ENCODE results near the gene GPC6.

Gene GPC6

DNA sequence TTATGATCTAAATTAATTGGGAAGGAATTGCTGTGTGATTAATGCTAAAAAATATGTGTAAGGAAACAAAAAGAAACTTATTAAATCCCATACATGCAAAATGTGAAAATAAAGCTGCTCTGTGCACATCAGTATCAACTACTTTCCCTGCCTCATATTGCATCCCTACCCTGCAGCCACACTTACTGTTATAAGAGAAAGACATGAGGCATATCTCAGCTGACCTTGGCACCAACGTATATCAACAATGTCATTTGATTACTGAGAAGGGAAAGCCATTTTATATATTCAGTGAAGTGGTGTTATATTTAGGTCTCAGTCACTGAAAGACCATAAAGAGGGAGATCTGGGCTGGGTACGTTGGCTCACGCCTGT, 585.1 kb downstream of the GPC6 start:
- H3K27ac ChIP-seq (ENCODE audit: poor library complexity, severe bottlenecking): no peak overlapping the region

DNA sequence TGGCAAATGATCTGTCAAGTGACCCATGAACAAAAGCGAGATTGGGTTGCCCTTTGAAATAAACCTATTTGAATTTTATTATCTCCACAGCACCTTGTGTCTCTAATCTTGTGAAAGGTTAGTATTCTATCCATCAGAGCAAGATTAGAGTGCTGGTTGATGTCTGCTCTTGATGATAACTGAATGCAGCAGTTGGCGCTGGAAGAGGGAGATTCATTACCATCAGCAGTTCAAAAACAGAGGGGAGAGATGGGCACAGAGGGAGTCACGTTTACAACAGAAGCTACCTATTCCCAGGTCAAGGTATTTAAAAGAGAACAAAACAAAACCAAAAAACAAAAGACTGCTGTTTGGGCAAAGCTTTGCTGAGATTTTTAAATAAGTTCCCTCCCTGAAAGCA, 588.1 kb downstream of the GPC6 start:
- ATAC-seq (ENCODE audit: low read depth): no peak

More for the DNA sequence above, 585.1 kb downstream of the GPC6 start:
- no peaks in the 10 kb centered on the region for H3K27me3 ChIP-seq (ENCODE audit: insufficient read depth, poor library complexity, severe bottlenecking)
- no peaks in the 10 kb centered on the region for H3K9me3 ChIP-seq (ENCODE audit: severe bottlenecking)
- H3K4me3 ChIP-seq (ENCODE audit: severe bottlenecking): no peak overlapping the region
- no peaks in the 10 kb centered on the region for H3K36me3 ChIP-seq (ENCODE audit: low read depth)
- H3K4me1 ChIP-seq (ENCODE audit: insufficient read depth, poor library complexity, severe bottlenecking): no peaks in the 10 kb centered on the region
- ATAC-seq (ENCODE audit: low read depth) (no peak), DNase-seq (ENCODE audit: low spot score) (no peak)
- TF ChIP-seq, protein P1, sequence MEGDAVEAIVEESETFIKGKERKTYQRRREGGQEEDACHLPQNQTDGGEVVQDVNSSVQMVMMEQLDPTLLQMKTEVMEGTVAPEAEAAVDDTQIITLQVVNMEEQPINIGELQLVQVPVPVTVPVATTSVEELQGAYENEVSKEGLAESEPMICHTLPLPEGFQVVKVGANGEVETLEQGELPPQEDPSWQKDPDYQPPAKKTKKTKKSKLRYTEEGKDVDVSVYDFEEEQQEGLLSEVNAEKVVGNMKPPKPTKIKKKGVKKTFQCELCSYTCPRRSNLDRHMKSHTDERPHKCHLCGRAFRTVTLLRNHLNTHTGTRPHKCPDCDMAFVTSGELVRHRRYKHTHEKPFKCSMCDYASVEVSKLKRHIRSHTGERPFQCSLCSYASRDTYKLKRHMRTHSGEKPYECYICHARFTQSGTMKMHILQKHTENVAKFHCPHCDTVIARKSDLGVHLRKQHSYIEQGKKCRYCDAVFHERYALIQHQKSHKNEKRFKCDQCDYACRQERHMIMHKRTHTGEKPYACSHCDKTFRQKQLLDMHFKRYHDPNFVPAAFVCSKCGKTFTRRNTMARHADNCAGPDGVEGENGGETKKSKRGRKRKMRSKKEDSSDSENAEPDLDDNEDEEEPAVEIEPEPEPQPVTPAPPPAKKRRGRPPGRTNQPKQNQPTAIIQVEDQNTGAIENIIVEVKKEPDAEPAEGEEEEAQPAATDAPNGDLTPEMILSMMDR (IDR thresholded peaks at IDR 0.05; ENCODE audit: poor library complexity, severe bottlenecking): no peak

DNA sequence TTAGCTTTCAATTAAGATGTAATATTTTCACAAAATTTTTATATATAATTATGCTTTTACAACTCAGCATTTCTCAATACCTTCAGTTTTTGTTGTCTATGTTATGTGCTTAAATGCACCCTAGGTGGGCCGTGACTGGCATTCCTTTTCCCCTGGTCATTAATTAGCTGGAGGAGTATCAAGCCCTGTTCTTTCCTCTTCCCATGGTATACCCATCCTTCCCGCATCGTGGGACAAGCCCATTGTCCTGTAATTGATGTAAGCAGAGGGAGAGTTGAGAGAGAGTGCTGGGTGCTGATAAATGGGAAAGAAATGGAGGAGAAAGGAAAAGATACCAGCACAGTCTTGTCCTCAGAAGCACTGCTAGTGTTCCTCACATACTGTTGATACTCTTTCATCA, 591.7 kb downstream of the GPC6 start:
- Histone ChIP-seq H3K36me3 (ENCODE audit: low read depth) (no peaks in the 10 kb centered on the region), H3K4me3 (ENCODE audit: severe bottlenecking) (no peak overlapping the region), H3K4me1 (ENCODE audit: insufficient read depth, poor library complexity, severe bottlenecking) (no peaks in the 10 kb centered on the region), H3K9me3 (ENCODE audit: severe bottlenecking) (no peaks in the 10 kb centered on the region), H3K27me3 (ENCODE audit: insufficient read depth, poor library complexity, severe bottlenecking) (no peaks in the 10 kb centered on the region), H3K27ac (ENCODE audit: poor library complexity, severe bottlenecking) (no peak overlapping the region)
- ATAC-seq (ENCODE audit: low read depth) (no peak), DNase-seq (ENCODE audit: low spot score) (no peak)
- TF ChIP-seq, protein P1 (IDR thresholded peaks at IDR 0.05; ENCODE audit: poor library complexity, severe bottlenecking): no peak

More for the DNA sequence above, 588.1 kb downstream of the GPC6 start:
- H3K4me3 ChIP-seq (ENCODE audit: severe bottlenecking): no peak overlapping the region
- no peaks in the 10 kb centered on the region for H3K36me3 ChIP-seq (ENCODE audit: low read depth)
- H3K27me3 ChIP-seq (ENCODE audit: insufficient read depth, poor library complexity, severe bottlenecking): no peaks in the 10 kb centered on the region
- H3K9me3 ChIP-seq (ENCODE audit: severe bottlenecking): no peaks in the 10 kb centered on the region
- TF ChIP-seq, protein P1 (IDR thresholded peaks at IDR 0.05; ENCODE audit: poor library complexity, severe bottlenecking): no peak
- H3K4me1 ChIP-seq (ENCODE audit: insufficient read depth, poor library complexity, severe bottlenecking): no peaks in the 10 kb centered on the region
- DNase-seq (ENCODE audit: low spot score): no peak
- no peak overlapping the region for H3K27ac ChIP-seq (ENCODE audit: poor library complexity, severe bottlenecking)

DNA sequence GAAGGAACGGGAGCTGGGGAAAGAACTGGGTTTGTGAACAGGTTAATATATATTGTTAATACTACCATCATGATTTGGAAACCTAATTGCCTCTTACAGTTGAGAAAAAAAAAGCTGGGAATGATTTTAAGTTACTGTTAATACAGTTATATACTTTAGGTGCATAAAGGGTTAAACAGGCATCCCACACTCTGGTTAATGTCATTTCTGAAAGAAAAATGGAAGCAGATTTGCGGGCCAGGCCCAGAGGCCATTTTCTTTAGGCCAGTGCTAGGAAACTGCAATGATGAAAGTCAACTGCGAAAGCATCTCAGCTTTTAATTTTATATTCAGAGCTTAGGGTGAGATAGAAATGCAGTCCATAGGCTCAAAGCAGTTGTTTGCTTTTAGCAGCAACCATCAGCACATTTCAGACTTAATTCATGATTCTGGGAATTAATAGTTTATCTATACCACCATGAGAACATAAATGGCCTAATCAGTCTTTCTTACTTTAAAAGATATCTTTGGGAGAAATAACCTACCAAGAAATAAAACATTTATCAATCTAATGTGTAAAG, 592.8 kb downstream of the GPC6 start:
- Histone ChIP-seq H3K27ac (ENCODE audit: poor library complexity, severe bottlenecking) (no peak overlapping the region), H3K4me3 (ENCODE audit: severe bottlenecking) (no peak overlapping the region), H3K36me3 (ENCODE audit: low read depth) (no peaks in the 10 kb centered on the region), H3K9me3 (ENCODE audit: severe bottlenecking) (no peaks in the 10 kb centered on the region), H3K4me1 (ENCODE audit: insufficient read depth, poor library complexity, severe bottlenecking) (no peaks in the 10 kb centered on the region), H3K27me3 (ENCODE audit: insufficient read depth, poor library complexity, severe bottlenecking) (no peaks in the 10 kb centered on the region)
- ATAC-seq (ENCODE audit: low read depth): no peak
- DNase-seq (ENCODE audit: low spot score): no peak
- TF ChIP-seq, protein P1 (IDR thresholded peaks at IDR 0.05; ENCODE audit: poor library complexity, severe bottlenecking): no peak

DNA sequence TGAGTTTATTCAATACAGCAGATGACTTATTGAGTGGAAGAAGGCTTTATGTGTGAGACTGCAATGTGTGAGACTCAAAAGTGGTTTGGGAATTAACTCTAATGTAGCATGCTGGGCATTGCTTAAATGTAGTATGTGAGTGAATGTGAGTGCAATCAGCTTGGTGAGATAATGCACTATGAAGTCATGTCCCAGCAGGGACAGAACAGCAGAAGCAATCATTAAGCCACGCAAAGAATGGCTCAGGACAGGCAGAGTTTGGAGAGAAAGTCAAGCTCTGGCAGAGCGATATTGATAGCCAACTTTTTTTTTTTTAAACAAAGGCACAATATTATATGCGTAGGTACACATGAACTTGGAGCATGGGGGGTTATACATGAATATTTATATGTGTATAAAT, 597.7 kb downstream of the GPC6 start:
- TF ChIP-seq, protein P1 (IDR thresholded peaks at IDR 0.05; ENCODE audit: poor library complexity, severe bottlenecking): no peak
- DNase-seq (ENCODE audit: low spot score): no peak
- Histone ChIP-seq H3K27me3 (ENCODE audit: insufficient read depth, poor library complexity, severe bottlenecking) (no peaks in the 10 kb centered on the region), H3K4me1 (ENCODE audit: insufficient read depth, poor library complexity, severe bottlenecking) (no peaks in the 10 kb centered on the region), H3K4me3 (ENCODE audit: severe bottlenecking) (no peak overlapping the region), H3K36me3 (ENCODE audit: low read depth) (no peaks in the 10 kb centered on the region), H3K27ac (ENCODE audit: poor library complexity, severe bottlenecking) (no peak overlapping the region), H3K9me3 (ENCODE audit: severe bottlenecking) (no peaks in the 10 kb centered on the region)
- no peak for ATAC-seq (ENCODE audit: low read depth)
